K562 (cell line): ENCODE results near the gene CARD18. TPM values are rescaled to one million over a fixed set of nuclear protein-coding genes. Genes with fewer than 3 reads are reported as not detected.

Experiments
- ATAC-seq: fragments of 200-7000 bp; cut with Tn5 transposase; 3 replicates; pipeline ENCODE4 v1.9.1; 2020; ENCODE audit warnings: moderate library complexity
- BruUV-seq: library from RNA; stranded (reverse); fragments of 400-500 nt; replicated peaks from 2 replicates; lab custom pipeline; 2021; lab: Mats Ljungman, UMichigan
- CTCF ChIA-PET: fragments of 300-600 bp; formaldehyde crosslinking; extraction: SDS; loops from one replicate; lab custom pipeline; 2021; ENCODE audit warnings: low intra/inter-chr PET ratio; lab: Yijun Ruan, JAX
- POLR2A ChIA-PET: fragments of 300-600, 350-650 bp; sonication (Branson Sonifier 250); formaldehyde crosslinking; extraction: SDS; loops from one replicate; lab custom pipeline; 2021; ENCODE audit warnings: antibody characterized with exemption, inconsistent platforms; lab: Yijun Ruan, JAX
- DNase-seq, 4 experiments: peaks; one replicate each; pipeline versions ENCODE4 v3.0.0 to v3.0.0-alpha.2; 2011 to 2018; ENCODE audit warnings: low spot score in 3 of 4, mixed read lengths in 3 of 4; ENCODE audit errors: extremely low read depth in 1 of 4
- FAIRE-seq: peaks from 2 replicates; lab custom pipeline; 2011; peaks lifted over from hg19 to GRCh38; lab: Jason Lieb, UNC
- H2AFZ ChIP-seq: 2 replicates; pipeline ENCODE4 v1.6.0; 2011; ENCODE audit warnings: low read depth, low read length, control low read depth, inconsistent platforms
- H3K27ac ChIP-seq: fragments of 200-600 bp; 3 replicates; pipeline ENCODE4 v1.8.0; 2011; ENCODE audit warnings: low read depth, mild to moderate bottlenecking, control low read depth, inconsistent platforms, low read length, moderate library complexity, mixed read lengths; ENCODE audit errors: extremely low read depth
- H3K27me3 ChIP-seq, 2 experiments: fragments of 300-600 bp in 1 of 2; 2 replicates in 1 of 2; 3 replicates in 1 of 2; pipeline versions ENCODE4 v1.6.0 to v1.8.0; 2011; ENCODE audit warnings: inconsistent platforms in 2 of 2, low read length in 2 of 2, mild to moderate bottlenecking in 1 of 2, mixed read lengths in 1 of 2, moderate library complexity in 1 of 2; ENCODE audit not compliant: control insufficient read depth in 2 of 2, insufficient read depth in 2 of 2
- H3K36me3 ChIP-seq: fragments of 300-600 bp; 3 replicates; pipeline ENCODE4 v1.8.0; 2011; ENCODE audit warnings: mild to moderate bottlenecking, low read length, inconsistent platforms; ENCODE audit not compliant: control insufficient read depth, insufficient read depth
- H3K4me1 ChIP-seq, 2 experiments: fragments of 200-600 bp in 1 of 2; replicated peaks in 1 of 2; 2 replicates in 1 of 2; 3 replicates in 1 of 2; pipeline versions ENCODE4 v1.5.1 to v1.8.0; 2011; ENCODE audit warnings: inconsistent platforms in 2 of 2, low read length in 2 of 2, mild to moderate bottlenecking in 1 of 2, mixed read lengths in 1 of 2, moderate library complexity in 1 of 2; ENCODE audit not compliant: control insufficient read depth in 2 of 2, insufficient read depth in 2 of 2
- H3K4me2 ChIP-seq: 2 replicates; pipeline ENCODE4 v1.6.1; 2011; ENCODE audit warnings: low read length, control low read depth, inconsistent platforms, mixed read lengths; ENCODE audit not compliant: insufficient read depth
- H3K4me3 ChIP-seq: fragments of 200-600 bp; sonication (generic), shearing (Covaris generic); 2 replicates; pipeline ENCODE4 v1.5.1; 2016; ENCODE audit warnings: control low read depth, inconsistent platforms
- H3K79me2 ChIP-seq: fragments of 200-600 bp; 3 replicates; pipeline ENCODE4 v1.8.0; 2011; ENCODE audit warnings: low read length, inconsistent platforms; ENCODE audit not compliant: control insufficient read depth, insufficient read depth
- H3K9ac ChIP-seq, 2 experiments: 2 replicates each; pipeline versions ENCODE4 v1.6.0 to v1.6.1; 2011; ENCODE audit warnings: low read depth in 2 of 2, low read length in 2 of 2, control low read depth in 1 of 2, inconsistent platforms in 1 of 2, mild to moderate bottlenecking in 1 of 2, mixed read lengths in 1 of 2; ENCODE audit not compliant: insufficient read depth in 1 of 2
- H3K9me1 ChIP-seq: one replicate; pipeline ENCODE4 v1.6.0; 2011; ENCODE audit warnings: inconsistent platforms, mild to moderate bottlenecking, low read length, moderate library complexity; ENCODE audit not compliant: control insufficient read depth, insufficient read depth
- H3K9me3 ChIP-seq: replicated peaks from 2 replicates; pipeline ENCODE4 v1.5.1; 2011; ENCODE audit warnings: low read depth, low read length, inconsistent platforms; ENCODE audit not compliant: control insufficient read depth, insufficient read depth
- H4K20me1 ChIP-seq: replicated peaks from 2 replicates; pipeline ENCODE4 v1.6.1; 2011; ENCODE audit warnings: low read length, inconsistent platforms, mixed read lengths; ENCODE audit not compliant: control insufficient read depth, insufficient read depth
- BHLHE40 ChIP-seq: IDR thresholded peaks from 2 replicates; pipeline ENCODE4 v1.6.1; 2011; ENCODE audit warnings: low read length, improper control_type of control experiment
- DMBX1 ChIP-seq: fragments of 250-450 bp; sonication (Bioruptor Pico); IDR thresholded peaks from 2 replicates; pipeline ENCODE4 v1.8.0; 2022; ENCODE audit warnings: inconsistent platforms, mild to moderate bottlenecking, moderate library complexity, borderline replicate concordance
- FOS ChIP-seq: IDR thresholded peaks from 3 replicates; pipeline ENCODE4 v1.6.1; 2011; ENCODE audit not compliant: insufficient read length; ENCODE audit errors: extremely low read depth
- GTF2B ChIP-seq: IDR thresholded peaks from 2 replicates; pipeline ENCODE4 v1.6.1; 2011; ENCODE audit not compliant: insufficient read length; ENCODE audit errors: extremely low read depth
- HLTF ChIP-seq: fragments of 450-650 bp; IDR thresholded peaks from 2 replicates; pipeline ENCODE4 v1.6.1; 2016
- KDM2B ChIP-seq: fragments of 250-450 bp; sonication (Bioruptor Pico); IDR thresholded peaks from 2 replicates; pipeline ENCODE4 v1.8.0; 2021; ENCODE audit warnings: mild to moderate bottlenecking, moderate library complexity
- SNAPC5 ChIP-seq: fragments of 250-450 bp; sonication (Bioruptor Pico); IDR thresholded peaks from 2 replicates; pipeline ENCODE4 v1.8.0; 2021; ENCODE audit warnings: moderate library complexity, mild to moderate bottlenecking, inconsistent platforms
- TCF3 ChIP-seq: sonication (generic); formaldehyde crosslinking; IDR thresholded peaks from 2 replicates; pipeline ENCODE4 v1.4.0; 2020; ENCODE audit warnings: mild to moderate bottlenecking, missing genetic modification reagents
- THAP12 ChIP-seq: fragments of 250-450 bp; sonication (Bioruptor Pico); IDR thresholded peaks from 2 replicates; pipeline ENCODE4 v1.9.0; 2021; ENCODE audit warnings: mild to moderate bottlenecking, inconsistent platforms
- ZNF140 ChIP-seq: fragments of 250-450 bp; sonication (Bioruptor Pico); IDR thresholded peaks from 2 replicates; pipeline ENCODE4 v1.8.0; 2021; ENCODE audit warnings: moderate library complexity, mild to moderate bottlenecking, inconsistent platforms
- ZNF212 ChIP-seq: fragments of 450-650 bp; formaldehyde crosslinking; IDR thresholded peaks from 2 replicates; pipeline ENCODE4 v1.4.0; 2020; ENCODE audit warnings: mild to moderate bottlenecking
- ZNF253 ChIP-seq: fragments of 250-450 bp; sonication (Bioruptor Pico); conservative IDR thresholded peaks from 2 replicates; pipeline ENCODE4 v1.6.1; 2021; ENCODE audit warnings: mild to moderate bottlenecking
- ZNF444 ChIP-seq: fragments of 250-450 bp; sonication (Bioruptor Pico); IDR thresholded peaks from 2 replicates; pipeline ENCODE4 v1.4.0; 2020; ENCODE audit warnings: mild to moderate bottlenecking, moderate library complexity
- ZNF76 ChIP-seq: fragments of 250-450 bp; sonication (Bioruptor Pico); IDR thresholded peaks from 2 replicates; pipeline ENCODE4 v1.4.0; 2020; ENCODE audit warnings: mild to moderate bottlenecking, moderate library complexity, borderline replicate concordance
- WGBS: fragments of 100-300 bp; shearing (Covaris generic); methylation state at CpG from one replicate; pipeline ENCODE4 v1.1.6; 2016; ENCODE audit warnings: low coverage, mixed read lengths; ENCODE audit not compliant: insufficient coverage; ENCODE audit errors: missing lambda C conversion rate; 5-methylcytosine and 5-hydroxymethylcytosine counted together
- in situ Hi-C: fragments of 300-500 bp; cut with MboI; formaldehyde crosslinking; loops from 4 replicates; pipeline ENCODE4 v1.15.0; 2018; ENCODE audit warnings: inconsistent platforms, mixed read lengths
- intact Hi-C: fragments of 100-400 bp; cut with micrococcal nuclease; formaldehyde crosslinking; loops from 2 replicates; pipeline ENCODE4 v1.14.2; 2022
- polyA plus RNA-seq, 8 experiments: library from polyadenylated mRNA; depleted of rRNA in 4 of 8; stranded (reverse) in 5 of 8; unstranded in 3 of 8; fragments of >200 nt; fragmentation: Nextera tagmentation in 2 of 8; fragmentation: Illumina TruSeq in 1 of 8; extraction: Ambion mirVana in 2 of 8; extraction: Trizol in 1 of 8; gene quantifications; 2 replicates each; pipeline versions ENCODE4 v1.2.1 to v1.2.3, GENCODE V29; 2011 to 2014; ENCODE audit warnings: inconsistent platforms in 1 of 8, missing spikeins in 1 of 8
- total RNA-seq, 7 experiments: library from RNA; depleted of rRNA in 6 of 7; stranded (reverse); fragments of >200 nt in 6 of 7; fragmentation: Illumina TruSeq in 2 of 7; extraction: Trizol in 2 of 7; gene quantifications; 2 replicates each; pipeline versions ENCODE4 v1.2.1 to v1.2.3, GENCODE V29; 2011 to 2021; ENCODE audit warnings: low replicate concordance in 1 of 7
- TF ChIP-seq, protein P1 (sequence below): fragments of 250-450 bp; sonication (Bioruptor Pico); IDR thresholded peaks from 2 replicates; pipeline ENCODE4 v1.4.0; 2020; ENCODE audit warnings: mild to moderate bottlenecking, moderate library complexity
- TF ChIP-seq, protein P2 (sequence below): sonication (generic); formaldehyde crosslinking; IDR thresholded peaks from 2 replicates; pipeline ENCODE4 v1.4.0; 2020; ENCODE audit warnings: mild to moderate bottlenecking, missing genetic modification reagents

The CARD18 gene
- total and polyA plus RNA-seq, 9 of the 15 experiments (the other 6 are each of a cell fraction or from before 2014, with no cell fraction given), result 1.5 to 4.7 (median 2.9) TPM

GRCh38 chr11:105100206-105100605, 39.4 kb downstream of the CARD18 start:
- H2AFZ ChIP-seq, result no peak overlapping the region
- no peaks in the 10 kb centered on the region for H3K36me3 ChIP-seq
- no peaks in the 10 kb centered on the region for H3K27me3 ChIP-seq
- no peaks in the 10 kb centered on the region for H3K79me2 ChIP-seq
- peaks cover 3% of the 10 kb centered on the region; the same call in 1 of the 2 replicates for H3K9me3 ChIP-seq
- no peak for ATAC-seq
- no peak overlapping the region for H3K4me3 ChIP-seq
- H3K27ac ChIP-seq, result no peak overlapping the region
- no peak for DNase-seq
- no peak for FAIRE-seq
- no TSS peak for BruUV-seq
- H3K4me2 ChIP-seq, result no peak overlapping the region
- no peak overlapping the region for H3K9ac ChIP-seq
- no peak for TF ChIP-seq DMBX1
- TF ChIP-seq, protein P1, sequence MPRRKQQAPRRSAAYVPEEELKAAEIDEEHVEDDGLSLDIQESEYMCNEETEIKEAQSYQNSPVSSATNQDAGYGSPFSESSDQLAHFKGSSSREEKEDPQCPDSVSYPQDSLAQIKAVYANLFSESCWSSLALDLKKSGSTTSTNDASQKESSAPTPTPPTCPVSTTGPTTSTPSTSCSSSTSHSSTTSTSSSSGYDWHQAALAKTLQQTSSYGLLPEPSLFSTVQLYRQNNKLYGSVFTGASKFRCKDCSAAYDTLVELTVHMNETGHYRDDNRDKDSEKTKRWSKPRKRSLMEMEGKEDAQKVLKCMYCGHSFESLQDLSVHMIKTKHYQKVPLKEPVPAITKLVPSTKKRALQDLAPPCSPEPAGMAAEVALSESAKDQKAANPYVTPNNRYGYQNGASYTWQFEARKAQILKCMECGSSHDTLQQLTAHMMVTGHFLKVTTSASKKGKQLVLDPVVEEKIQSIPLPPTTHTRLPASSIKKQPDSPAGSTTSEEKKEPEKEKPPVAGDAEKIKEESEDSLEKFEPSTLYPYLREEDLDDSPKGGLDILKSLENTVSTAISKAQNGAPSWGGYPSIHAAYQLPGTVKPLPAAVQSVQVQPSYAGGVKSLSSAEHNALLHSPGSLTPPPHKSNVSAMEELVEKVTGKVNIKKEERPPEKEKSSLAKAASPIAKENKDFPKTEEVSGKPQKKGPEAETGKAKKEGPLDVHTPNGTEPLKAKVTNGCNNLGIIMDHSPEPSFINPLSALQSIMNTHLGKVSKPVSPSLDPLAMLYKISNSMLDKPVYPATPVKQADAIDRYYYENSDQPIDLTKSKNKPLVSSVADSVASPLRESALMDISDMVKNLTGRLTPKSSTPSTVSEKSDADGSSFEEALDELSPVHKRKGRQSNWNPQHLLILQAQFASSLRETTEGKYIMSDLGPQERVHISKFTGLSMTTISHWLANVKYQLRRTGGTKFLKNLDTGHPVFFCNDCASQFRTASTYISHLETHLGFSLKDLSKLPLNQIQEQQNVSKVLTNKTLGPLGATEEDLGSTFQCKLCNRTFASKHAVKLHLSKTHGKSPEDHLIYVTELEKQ (CRISPR knock-in tag), result no peak
- TF ChIP-seq FOS, result no peak
- no peak for TF ChIP-seq KDM2B (CRISPR knock-in tag)
- TF ChIP-seq, protein P2, sequence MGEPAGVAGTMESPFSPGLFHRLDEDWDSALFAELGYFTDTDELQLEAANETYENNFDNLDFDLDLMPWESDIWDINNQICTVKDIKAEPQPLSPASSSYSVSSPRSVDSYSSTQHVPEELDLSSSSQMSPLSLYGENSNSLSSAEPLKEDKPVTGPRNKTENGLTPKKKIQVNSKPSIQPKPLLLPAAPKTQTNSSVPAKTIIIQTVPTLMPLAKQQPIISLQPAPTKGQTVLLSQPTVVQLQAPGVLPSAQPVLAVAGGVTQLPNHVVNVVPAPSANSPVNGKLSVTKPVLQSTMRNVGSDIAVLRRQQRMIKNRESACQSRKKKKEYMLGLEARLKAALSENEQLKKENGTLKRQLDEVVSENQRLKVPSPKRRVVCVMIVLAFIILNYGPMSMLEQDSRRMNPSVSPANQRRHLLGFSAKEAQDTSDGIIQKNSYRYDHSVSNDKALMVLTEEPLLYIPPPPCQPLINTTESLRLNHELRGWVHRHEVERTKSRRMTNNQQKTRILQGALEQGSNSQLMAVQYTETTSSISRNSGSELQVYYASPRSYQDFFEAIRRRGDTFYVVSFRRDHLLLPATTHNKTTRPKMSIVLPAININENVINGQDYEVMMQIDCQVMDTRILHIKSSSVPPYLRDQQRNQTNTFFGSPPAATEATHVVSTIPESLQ (CRISPR knock-in tag), result no peak
- no peak for TF ChIP-seq ZNF140 (CRISPR knock-in tag)
- no peak for TF ChIP-seq SNAPC5 (CRISPR knock-in tag)
- TF ChIP-seq BHLHE40, result no peak
- no peak for TF ChIP-seq TCF3 (CRISPR knock-in tag)
- no peak for TF ChIP-seq THAP12
- TF ChIP-seq ZNF253, result no peak
- TF ChIP-seq ZNF444 (CRISPR knock-in tag), result no peak
- TF ChIP-seq HLTF, result no peak
- TF ChIP-seq ZNF212 (CRISPR knock-in tag), result no peak
- TF ChIP-seq ZNF76 (CRISPR knock-in tag), result no peak
- no peak for TF ChIP-seq GTF2B
- H3K9me1 ChIP-seq, result no peaks in the 10 kb centered on the region
- ChIA-PET POLR2A (no interaction called here), CTCF (no interaction called here)
- H3K4me1 ChIP-seq, result no peaks in the 10 kb centered on the region
- H4K20me1 ChIP-seq, result no peaks in the 10 kb centered on the region
- WGBS, result 2% methylated on average over 7 of the region's 7 CpGs
- intact Hi-C loops, result no loop called here
- in situ Hi-C loops, result no loop called here
